Measurements from ENCODE around the gene ANKRD6. TPM values are rescaled to one million over a fixed set of nuclear protein-coding genes. Genes with fewer than 3 reads are reported as not detected.

ANKRD6 gene
- total and polyA plus RNA-seq, 8 donors = 14.1 to 50.7 (median 37.2) TPM

GRCh38 chr6:89566930-89567629 is 134.1 kb downstream of the ANKRD6 start:
- DNase-seq = no peak
- Histone ChIP-seq H3K36me3 (no peaks in the 10 kb centered on the region), H3K27me3 (no peaks in the 10 kb centered on the region), H3K4me1 (peaks cover 0 to 5% of the 10 kb centered on the region in 2 donors), H3K4me3 (no peak overlapping the region), H3K27ac (no peak overlapping the region), H3K9me3 (no peaks in the 10 kb centered on the region)
- no peak for ATAC-seq
- intact Hi-C loops (cut with DNase I) = no loop called here
- TF ChIP-seq CTCF (IDR thresholded peaks at IDR 0.05) = no peak

GRCh38 chr6:89567630-89568390 is 134.9 kb downstream of the ANKRD6 start:
- ATAC-seq (peak; percentile 87), DNase-seq (peak in 1 of 4 donors; percentile 42)
- H3K36me3 ChIP-seq = no peaks in the 10 kb centered on the region
- H3K27ac ChIP-seq = no peak overlapping the region
- TF ChIP-seq CTCF (IDR thresholded peaks at IDR 0.05) = no peak
- no peaks in the 10 kb centered on the region for H3K9me3 ChIP-seq
- H3K4me1 ChIP-seq = peaks cover 0 to 5% of the 10 kb centered on the region in 2 donors
- no peak overlapping the region for H3K4me3 ChIP-seq
- no peaks in the 10 kb centered on the region for H3K27me3 ChIP-seq
- intact Hi-C loops (cut with DNase I) = no loop called here

- Histone ChIP-seq H3K4me3 (no peak overlapping the region), H3K36me3 (no peaks in the 10 kb centered on the region), H3K27ac (no peak overlapping the region), H3K27me3 (no peaks in the 10 kb centered on the region), H3K9me3 (no peaks in the 10 kb centered on the region), H3K4me1 (no peaks in the 10 kb centered on the region)
- no peak for TF ChIP-seq CTCF (IDR thresholded peaks at IDR 0.05)
- intact Hi-C loops (cut with DNase I) = no loop called here
- ATAC-seq (no peak), DNase-seq (peak in 1 of 4 donors; percentile 45)
These were observed 142.1 kb downstream of the ANKRD6 start for GRCh38 chr6:89574910-89575561.

GRCh38 chr6:89575562-89575960 is 142.6 kb downstream of the ANKRD6 start:
- Histone ChIP-seq H3K9me3 (no peaks in the 10 kb centered on the region), H3K27ac (no peak overlapping the region), H3K4me1 (no peaks in the 10 kb centered on the region), H3K4me3 (no peak overlapping the region), H3K36me3 (no peaks in the 10 kb centered on the region), H3K27me3 (no peaks in the 10 kb centered on the region)
- TF ChIP-seq CTCF (IDR thresholded peaks at IDR 0.05) = no peak
- intact Hi-C loops (cut with DNase I) = no loop called here
- no peak for ATAC-seq
- DNase-seq = no peak
